BJ (cell line): ENCODE data around the gene GFOD1. TPM values are rescaled to one million over a fixed set of nuclear protein-coding genes. Genes with fewer than 3 reads are reported as not detected.

Source experiments
- CTCF ChIA-PET: fragments of 350-600 bp; formaldehyde crosslinking; extraction: SDS; loops from one replicate; lab custom pipeline; 2021; ENCODE audit warnings: antibody characterized with exemption, inconsistent platforms; lab: Yijun Ruan, JAX
- POLR2A ChIA-PET: fragments of 300-600 bp; sonication (Branson Sonifier 250); formaldehyde crosslinking; extraction: SDS; loops from one replicate; lab custom pipeline; 2021; ENCODE audit warnings: antibody characterized with exemption; lab: Charles Lee
- DNase-seq: peaks from one replicate; pipeline ENCODE4 v3.0.0-alpha.2; 2011; ENCODE audit warnings: low read depth
- H3K27me3 ChIP-seq: 2 replicates; pipeline ENCODE4 v1.6.0; 2011; ENCODE audit warnings: low read length; ENCODE audit not compliant: control insufficient read depth, insufficient read depth
- H3K36me3 ChIP-seq: 2 replicates; pipeline ENCODE4 v1.5.1; 2011; ENCODE audit warnings: low read length; ENCODE audit not compliant: control insufficient read depth, insufficient read depth
- H3K4me3 ChIP-seq: 2 replicates; pipeline ENCODE4 v1.5.1; 2011; ENCODE audit warnings: low read depth, mild to moderate bottlenecking, control low read depth, low read length
- CTCF ChIP-seq: IDR thresholded peaks from 2 replicates; pipeline ENCODE4 v1.5.1; 2011; ENCODE audit warnings: low read depth, mild to moderate bottlenecking, control low read depth, inconsistent platforms, low read length, moderate library complexity; ENCODE audit not compliant: insufficient read depth
- polyA plus RNA-seq: library from polyadenylated mRNA; depleted of rRNA; stranded (reverse); fragments of >200 nt; gene quantifications from 2 replicates; pipeline ENCODE4 v1.2.3, GENCODE V29; 2011

GFOD1 gene
- polyA plus RNA-seq, 1 experiment, result 0.76 TPM

- CTCF ChIA-PET, result interaction anchor here (0.7 to 1.1 kb wide), 3 partner anchors 15 to 177 kb away, joined by 3 read pairs; no protein-coding TSS in a partner anchor
- H3K36me3 ChIP-seq, result no peaks in the 10 kb centered on the region
- H3K27me3 ChIP-seq, result no peaks in the 10 kb centered on the region
- no peak overlapping the region for H3K4me3 ChIP-seq
- no peak for DNase-seq
- TF ChIP-seq CTCF, result no peak
- POLR2A ChIA-PET, result no interaction called here
Measured at GRCh38 chr6:13372076-13372475, 115.3 kb downstream of the GFOD1 start.

- CTCF ChIA-PET, result interaction anchor here (0.9 to 1.1 kb wide), 2 partner anchors 15 to 25 kb away, joined by 3 read pairs; no protein-coding TSS in a partner anchor
- Histone ChIP-seq H3K27me3 (no peaks in the 10 kb centered on the region), H3K4me3 (no peak overlapping the region), H3K36me3 (no peaks in the 10 kb centered on the region)
- no peak for DNase-seq
- TF ChIP-seq CTCF, result no peak
- POLR2A ChIA-PET, result no interaction called here
Measured at GRCh38 chr6:13371421-13372072, 115.9 kb downstream of the GFOD1 start.

DNA sequence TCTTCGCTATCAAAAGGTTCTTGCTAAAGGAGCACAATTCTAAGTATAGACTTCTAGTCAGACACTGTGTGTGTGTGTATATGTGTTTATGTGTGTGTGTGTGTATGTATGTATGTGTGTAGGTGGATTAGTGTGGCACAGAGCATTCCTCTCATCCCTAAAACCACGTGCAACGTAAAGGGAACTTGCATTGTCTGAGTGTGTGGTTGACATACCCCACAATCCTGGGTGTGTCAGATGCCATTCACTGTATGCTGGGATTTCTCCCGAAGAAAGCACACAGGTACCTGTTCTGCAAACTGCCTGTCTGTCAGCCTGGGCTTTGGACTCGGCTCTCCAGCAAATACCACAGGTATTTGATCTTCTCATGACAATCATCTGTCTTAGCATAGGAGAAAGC, 116.8 kb downstream of the GFOD1 start:
- no peak for TF ChIP-seq CTCF
- Histone ChIP-seq H3K27me3 (no peaks in the 10 kb centered on the region), H3K36me3 (no peaks in the 10 kb centered on the region), H3K4me3 (no peak overlapping the region)
- ChIA-PET POLR2A (no interaction called here), CTCF (no interaction called here)
- no peak for DNase-seq

- H3K36me3 ChIP-seq, result no peaks in the 10 kb centered on the region
- ChIA-PET POLR2A (interaction anchor here (0.6 kb wide), 1 partner anchor 321 kb away, joined by 4 read pairs; no protein-coding TSS in a partner anchor), CTCF (no interaction called here)
- no peak for TF ChIP-seq CTCF
- H3K4me3 ChIP-seq, result no peak overlapping the region
- H3K27me3 ChIP-seq, result no peaks in the 10 kb centered on the region
- no peak for DNase-seq
Measured at GRCh38 chr6:13369591-13369990, 117.8 kb downstream of the GFOD1 start.

- DNase-seq, result no peak
- no peaks in the 10 kb centered on the region for H3K27me3 ChIP-seq
- no peaks in the 10 kb centered on the region for H3K36me3 ChIP-seq
- ChIA-PET POLR2A (no interaction called here), CTCF (interaction anchor here (1.2 kb wide), 1 partner anchor 23 kb away, joined by 3 read pairs; no protein-coding TSS in a partner anchor)
- H3K4me3 ChIP-seq, result no peak overlapping the region
- TF ChIP-seq CTCF, result no peak
Measured at GRCh38 chr6:13368731-13369115, 118.7 kb downstream of the GFOD1 start.
